Esophagus muscularis mucosa (tissue), 4 donors: ENCODE measurements around the gene PDZRN3. TPM values are rescaled to one million over a fixed set of nuclear protein-coding genes. Genes with fewer than 3 reads are reported as not detected.

ENCODE experiments used
- DNase-seq: peaks from one replicate; pipeline ENCODE4 v3.0.0-alpha.2; 2017; ENCODE audit errors: extremely low spot score
- H3K27ac ChIP-seq, 4 donors: fragments of 200-600 bp; sonication (generic); replicated peaks in 1 of 4; 1 replicate in 3 of 4; 2 replicates in 1 of 4; pipeline ENCODE4 v1.5.1; 2016 to 2019; ENCODE audit warnings: mild to moderate bottlenecking in 1 of 4
- H3K27me3 ChIP-seq, 4 donors: fragments of 200-600 bp; sonication (generic); one replicate each; pipeline versions ENCODE4 v1.5.1 to v1.6.0; 2016 to 2019
- H3K36me3 ChIP-seq, 4 donors: fragments of 200-600 bp; sonication (generic); one replicate each; pipeline ENCODE4 v1.5.1; 2016 to 2019
- H3K4me1 ChIP-seq, 4 donors: fragments of 200-600 bp; sonication (generic); one replicate each; pipeline ENCODE4 v1.5.1; 2016 to 2019
- H3K4me3 ChIP-seq, 4 donors: fragments of 200-600 bp; sonication (generic); 1 replicate in 2 of 4; 2 replicates in 2 of 4; pipeline ENCODE4 v1.5.1; 2016 to 2019; ENCODE audit warnings: mild to moderate bottlenecking in 4 of 4, moderate library complexity in 1 of 4
- H3K9me3 ChIP-seq, 4 donors: fragments of 200-600 bp; sonication (generic); 1 replicate in 3 of 4; 2 replicates in 1 of 4; pipeline ENCODE4 v1.5.1; 2016 to 2019
- EP300 ChIP-seq: sonication (generic); formaldehyde crosslinking; IDR thresholded peaks from one replicate; pipeline ENCODE4 v1.6.1; 2017; ENCODE audit warnings: antibody characterized with exemption
- POLR2A ChIP-seq: fragments of 450-650 bp; IDR thresholded peaks from one replicate; pipeline ENCODE4 v1.6.1; 2017; ENCODE audit warnings: antibody characterized with exemption, moderate library complexity, mild to moderate bottlenecking, low read depth
- POLR2AphosphoS5 ChIP-seq, 2 donors: sonication (generic); formaldehyde crosslinking; IDR thresholded peaks; one replicate each; pipeline ENCODE4 v1.6.1; 2017; ENCODE audit warnings: antibody characterized with exemption in 2 of 2
- WGBS: methylation state at CpG from one replicate; pipeline ENCODE4 v1.1.5; 2018; 5-methylcytosine and 5-hydroxymethylcytosine counted together
- intact Hi-C: fragments of 100-400 bp; cut with DNase I; formaldehyde crosslinking; loops from one replicate; pipeline ENCODE4 v1.15.1; 2023
- total RNA-seq, 4 donors: library from RNA; depleted of rRNA; stranded (reverse); fragments of >200 nt; gene quantifications; one replicate each; pipeline versions ENCODE4 v1.1.0 to v1.2.1, GENCODE V29; 2016
- TF ChIP-seq, protein P1 (sequence below), 3 experiments: fragments of 200-600 bp in 2 of 3; fragments of 450-650 bp in 1 of 3; sonication (generic) in 2 of 3; IDR thresholded peaks; one replicate each; pipeline ENCODE4 v1.5.1; 2017 to 2019; ENCODE audit warnings: antibody characterized with exemption in 3 of 3, mild to moderate bottlenecking in 2 of 3, moderate library complexity in 1 of 3

The PDZRN3 gene
- total RNA-seq, 4 donors from 2014 or later: 149 to 314 (median 220) TPM

DNA sequence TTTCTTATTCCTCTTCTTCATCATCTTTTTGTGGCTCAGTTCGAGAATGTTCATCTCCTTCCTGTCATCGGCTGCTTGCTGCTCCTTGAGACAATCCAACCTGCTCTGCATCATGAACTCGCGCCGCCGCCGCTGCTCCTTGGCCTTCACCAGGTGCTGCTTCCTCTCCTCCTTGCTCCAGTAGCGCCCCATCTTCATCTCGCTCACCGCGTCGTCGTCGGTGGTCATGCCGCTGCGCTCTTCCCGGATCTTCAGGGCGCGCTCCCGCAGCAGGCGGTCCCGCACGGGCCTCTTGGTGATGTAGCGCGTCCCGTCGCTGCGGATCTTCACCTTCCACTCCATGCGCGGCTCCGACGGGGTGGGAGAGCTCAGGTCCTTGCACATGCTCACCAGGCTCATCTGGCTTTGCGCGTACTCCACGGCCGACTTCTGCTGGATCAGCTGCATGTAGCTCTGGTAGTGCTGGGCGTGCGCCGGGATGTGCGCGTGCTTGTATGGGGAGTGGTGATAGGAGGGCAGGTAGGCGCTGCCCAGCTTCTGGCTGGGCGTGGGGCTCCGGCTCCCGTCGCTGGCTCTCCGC is 241.2 kb downstream of the PDZRN3 start:
- 87% methylated on average over 32 of the region's 47 CpGs for WGBS
- Histone ChIP-seq H3K27ac (no peak overlapping the region), H3K27me3 (peaks cover 0 to 4% (median 0%) of the 10 kb centered on the region in 4 donors), H3K36me3 (peaks cover 26 to 60% (median 49%) of the 10 kb centered on the region in 4 donors), H3K4me3 (no peak overlapping the region), H3K9me3 (no peaks in the 10 kb centered on the region), H3K4me1 (peaks cover 0 to 13% (median 9%) of the 10 kb centered on the region in 4 donors)
- intact Hi-C loops: no loop called here
- peak in 1 of 2 donors; percentile 12 for TF ChIP-seq POLR2AphosphoS5 (IDR thresholded peaks at IDR 0.05)
- TF ChIP-seq EP300: no peak
- no peak for DNase-seq

DNA sequence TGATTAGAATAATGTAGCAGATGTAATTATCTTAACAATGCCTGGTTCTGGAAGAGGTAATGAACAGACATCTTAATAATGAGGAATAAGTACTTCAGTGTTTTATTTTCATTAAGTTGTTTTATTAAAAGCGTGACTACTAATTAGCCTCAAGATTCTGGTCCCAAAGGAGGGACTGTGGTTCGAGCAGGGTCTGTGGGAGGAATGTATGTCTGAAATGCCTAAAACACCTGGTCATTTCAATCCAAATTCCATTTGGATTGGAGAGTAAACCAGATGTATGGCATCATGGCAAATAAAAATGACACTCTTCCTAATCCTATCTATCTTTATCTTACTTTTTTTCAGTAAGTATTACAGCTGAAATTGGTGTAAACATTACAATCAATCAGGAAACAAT is 243.2 kb downstream of the PDZRN3 start:
- 85% methylated on average over 2 of the region's 2 CpGs for WGBS
- TF ChIP-seq POLR2AphosphoS5 (IDR thresholded peaks at IDR 0.05): no peak
- TF ChIP-seq EP300: no peak
- TF ChIP-seq, protein P1, sequence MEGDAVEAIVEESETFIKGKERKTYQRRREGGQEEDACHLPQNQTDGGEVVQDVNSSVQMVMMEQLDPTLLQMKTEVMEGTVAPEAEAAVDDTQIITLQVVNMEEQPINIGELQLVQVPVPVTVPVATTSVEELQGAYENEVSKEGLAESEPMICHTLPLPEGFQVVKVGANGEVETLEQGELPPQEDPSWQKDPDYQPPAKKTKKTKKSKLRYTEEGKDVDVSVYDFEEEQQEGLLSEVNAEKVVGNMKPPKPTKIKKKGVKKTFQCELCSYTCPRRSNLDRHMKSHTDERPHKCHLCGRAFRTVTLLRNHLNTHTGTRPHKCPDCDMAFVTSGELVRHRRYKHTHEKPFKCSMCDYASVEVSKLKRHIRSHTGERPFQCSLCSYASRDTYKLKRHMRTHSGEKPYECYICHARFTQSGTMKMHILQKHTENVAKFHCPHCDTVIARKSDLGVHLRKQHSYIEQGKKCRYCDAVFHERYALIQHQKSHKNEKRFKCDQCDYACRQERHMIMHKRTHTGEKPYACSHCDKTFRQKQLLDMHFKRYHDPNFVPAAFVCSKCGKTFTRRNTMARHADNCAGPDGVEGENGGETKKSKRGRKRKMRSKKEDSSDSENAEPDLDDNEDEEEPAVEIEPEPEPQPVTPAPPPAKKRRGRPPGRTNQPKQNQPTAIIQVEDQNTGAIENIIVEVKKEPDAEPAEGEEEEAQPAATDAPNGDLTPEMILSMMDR (IDR thresholded peaks at IDR 0.05): no peak
- no peak for TF ChIP-seq POLR2A
- H3K36me3 ChIP-seq: peaks cover 26 to 40% (median 34%) of the 10 kb centered on the region in 4 donors
- no peaks in the 10 kb centered on the region for H3K9me3 ChIP-seq
- H3K4me1 ChIP-seq: peaks cover 0 to 12% (median 9%) of the 10 kb centered on the region in 4 donors
- no peak for DNase-seq
- H3K4me3 ChIP-seq: no peak overlapping the region
- H3K27me3 ChIP-seq: peaks cover 0 to 4% (median 0%) of the 10 kb centered on the region in 4 donors
- no peak overlapping the region for H3K27ac ChIP-seq
- intact Hi-C loops: no loop called here

DNA sequence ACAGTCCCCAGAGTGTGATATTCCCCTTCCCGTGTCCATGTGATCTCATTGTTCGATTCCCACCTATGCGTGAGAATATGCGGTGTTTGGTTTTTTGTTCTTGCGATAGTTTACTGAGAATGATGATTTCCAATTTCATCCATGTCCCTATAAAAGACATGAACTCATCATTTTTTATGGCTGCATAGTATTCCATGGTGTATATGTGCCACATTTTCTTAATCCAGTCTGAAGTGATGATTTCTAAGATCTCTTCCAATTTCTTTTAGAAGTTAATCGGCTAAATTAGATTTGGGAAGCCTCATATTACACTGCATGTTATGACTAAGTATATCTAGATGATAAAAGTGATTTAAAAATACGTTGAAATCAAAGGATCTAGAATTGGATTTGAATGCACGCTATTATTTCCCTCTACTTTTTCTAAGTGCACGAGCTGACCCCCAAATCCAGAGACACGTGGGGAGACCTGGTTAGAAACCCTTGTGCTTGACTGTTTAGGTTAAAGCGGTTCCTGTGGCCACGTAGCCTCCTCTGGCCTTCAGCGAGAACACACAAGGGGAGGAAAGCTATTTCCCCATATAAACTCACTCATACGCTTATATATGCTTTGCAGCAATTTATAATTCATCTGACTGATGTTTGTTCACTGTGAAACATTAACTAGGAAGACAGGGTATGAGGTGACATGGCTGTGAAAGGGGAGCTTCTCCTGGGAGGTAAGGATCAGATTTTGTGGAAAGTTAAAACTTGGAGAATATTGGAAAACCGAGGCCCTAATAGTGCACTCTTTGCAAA is 243.8 kb downstream of the PDZRN3 start:
- intact Hi-C loops: no loop called here
- Histone ChIP-seq H3K27ac (no peak overlapping the region), H3K27me3 (peaks cover 0 to 4% (median 0%) of the 10 kb centered on the region in 4 donors), H3K36me3 (peaks cover 26 to 39% (median 31%) of the 10 kb centered on the region in 4 donors), H3K4me1 (peaks cover 0 to 7% (median 5%) of the 10 kb centered on the region in 4 donors), H3K4me3 (no peak overlapping the region), H3K9me3 (no peaks in the 10 kb centered on the region)
- TF ChIP-seq EP300 (no peak), POLR2AphosphoS5 (IDR thresholded peaks at IDR 0.05) (no peak)
- 78% methylated on average over 15 of the region's 15 CpGs for WGBS
- DNase-seq: no peak

DNA sequence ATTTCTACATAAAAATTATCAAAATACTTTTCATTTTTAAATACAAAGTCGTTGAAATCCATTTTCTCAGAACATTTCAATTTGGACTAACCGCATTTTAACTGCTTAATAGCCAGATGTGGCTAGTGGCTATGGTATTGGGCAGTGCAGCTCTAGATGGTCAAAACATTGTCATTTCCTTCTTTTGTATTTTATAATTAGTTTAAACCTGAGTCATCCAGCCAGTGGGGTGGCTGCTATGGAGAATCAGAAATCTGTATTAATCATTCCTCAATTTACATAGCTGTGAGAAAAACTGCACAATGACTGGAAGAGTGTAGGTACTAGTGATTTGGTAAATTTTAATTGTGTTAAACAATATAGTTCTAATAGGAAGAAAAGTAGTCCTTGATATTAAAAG is 245.3 kb downstream of the PDZRN3 start:
- Histone ChIP-seq H3K4me1 (no peaks in the 10 kb centered on the region), H3K4me3 (no peak overlapping the region), H3K27ac (no peak overlapping the region), H3K27me3 (no peaks in the 10 kb centered on the region), H3K36me3 (peaks cover 14 to 25% (median 19%) of the 10 kb centered on the region in 4 donors), H3K9me3 (no peaks in the 10 kb centered on the region)
- WGBS: 73% methylated on average over 2 of the region's 2 CpGs
- DNase-seq: no peak
- no peak for TF ChIP-seq POLR2AphosphoS5 (IDR thresholded peaks at IDR 0.05)
- TF ChIP-seq, protein P1 (IDR thresholded peaks at IDR 0.05): no peak
- no peak for TF ChIP-seq POLR2A
- TF ChIP-seq EP300: no peak
- intact Hi-C loops: no loop called here

DNA sequence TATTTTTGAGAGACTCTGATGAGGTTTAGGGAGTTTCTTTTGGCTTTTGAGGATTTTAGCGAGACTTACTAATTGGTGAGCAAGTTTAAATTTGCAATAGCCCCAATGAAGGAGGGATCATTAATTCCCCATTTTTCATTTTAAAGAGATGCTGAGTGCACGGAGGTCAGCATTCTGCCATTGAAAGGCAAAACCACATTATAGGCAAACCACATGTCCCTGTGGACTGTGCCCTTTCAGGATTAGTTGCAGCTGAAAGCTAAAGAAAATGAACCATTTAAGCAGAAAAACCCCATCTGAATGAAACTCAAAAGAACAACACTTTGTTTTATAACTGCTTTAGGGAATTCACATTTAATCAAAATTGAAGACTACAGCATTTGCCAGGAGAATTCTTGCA is 246.5 kb downstream of the PDZRN3 start:
- peaks cover 1 to 13% (median 6%) of the 10 kb centered on the region in 4 donors for H3K36me3 ChIP-seq
- H3K4me1 ChIP-seq: no peaks in the 10 kb centered on the region
- H3K4me3 ChIP-seq: no peak overlapping the region
- peaks cover 0 to 3% (median 0%) of the 10 kb centered on the region in 4 donors for H3K9me3 ChIP-seq
- TF ChIP-seq POLR2AphosphoS5 (IDR thresholded peaks at IDR 0.05): no peak
- TF ChIP-seq EP300: no peak
- DNase-seq: no peak
- intact Hi-C loops: no loop called here
- WGBS: 74% methylated on average over 2 of the region's 2 CpGs
- H3K27ac ChIP-seq: no peak overlapping the region
- H3K27me3 ChIP-seq: no peaks in the 10 kb centered on the region

DNA sequence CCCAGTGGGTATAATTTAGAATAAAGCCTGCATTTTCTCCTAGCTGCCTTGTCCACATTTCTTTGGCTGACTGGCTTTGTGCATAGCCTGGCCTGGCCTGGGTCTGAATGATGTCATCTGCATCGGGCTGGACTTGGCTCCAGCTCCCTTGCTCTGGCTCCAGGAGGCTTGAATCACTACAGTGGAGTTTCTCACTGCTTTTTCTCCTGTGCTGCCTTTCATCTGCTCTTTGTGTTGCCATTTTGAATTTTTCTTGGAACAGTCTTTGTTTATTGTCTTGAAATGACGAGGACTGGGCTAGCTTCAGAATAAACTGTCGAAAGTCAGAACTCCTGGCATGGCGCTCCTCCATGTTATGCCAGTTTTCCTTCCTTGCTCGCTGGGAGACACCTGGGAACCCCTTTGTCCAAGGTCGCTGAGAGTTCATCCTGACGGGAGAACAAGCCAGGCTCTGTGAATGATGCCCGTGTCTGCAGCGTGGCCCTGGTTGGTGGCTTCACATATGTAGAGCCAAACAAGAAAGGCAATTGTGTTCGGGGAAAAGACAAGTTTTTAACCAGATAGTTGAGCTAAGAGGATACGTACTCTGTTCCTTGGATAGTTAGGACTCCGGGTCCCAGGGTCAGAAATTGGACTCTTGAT is 258.9 kb downstream of the PDZRN3 start:
- WGBS: 49% methylated on average over 12 of the region's 12 CpGs
- H3K27me3 ChIP-seq: no peaks in the 10 kb centered on the region
- H3K4me3 ChIP-seq: no peak overlapping the region
- no peaks in the 10 kb centered on the region for H3K36me3 ChIP-seq
- TF ChIP-seq, protein P1 (IDR thresholded peaks at IDR 0.05): no peak
- TF ChIP-seq POLR2AphosphoS5 (IDR thresholded peaks at IDR 0.05): peak; percentile 14 to 53
- no peak for DNase-seq
- intact Hi-C loops: loop anchor here (10.0 kb wide), 1 partner anchor 231 kb away; no protein-coding TSS in a partner anchor
- peaks cover 0 to 18% (median 11%) of the 10 kb centered on the region in 4 donors for H3K4me1 ChIP-seq
- peak overlapping the region in 3 of 4 donors; percentile 33 to 53 (median 44) for H3K27ac ChIP-seq
- no peaks in the 10 kb centered on the region for H3K9me3 ChIP-seq
